ENCODE data around the gene ZNF580. TPM values are rescaled to one million over a fixed set of nuclear protein-coding genes. Genes with fewer than 3 reads are reported as not detected.

ZNF580 gene
- polyA plus RNA-seq, 3 donors from 2014 or later = 9.6 to 27.8 (median 13.8) TPM

DNA sequence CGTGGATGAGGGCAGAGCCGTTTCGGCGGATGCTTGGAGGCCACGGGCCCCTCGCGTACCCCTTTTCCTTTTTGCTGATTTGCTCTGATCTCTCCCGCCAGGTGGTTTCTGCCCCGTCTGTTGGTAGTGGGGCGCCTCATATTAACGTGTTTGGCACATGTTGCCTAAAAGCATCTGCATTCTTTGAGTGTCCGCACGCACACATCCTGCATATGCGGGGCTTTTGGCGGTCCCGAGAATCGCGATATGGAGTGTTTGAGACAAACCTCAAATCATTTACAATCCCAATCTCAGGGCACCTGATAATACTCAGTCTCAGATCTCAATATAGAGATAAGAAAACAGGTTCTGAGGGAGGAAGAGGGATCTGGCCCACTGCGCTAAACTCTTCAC lies 14.8 kb downstream of the ZNF580 start:
- DNase-seq = no peak
- H3K9me3 Mint-ChIP-seq = no peaks in the 10 kb centered on the region
- peaks cover 40 to 45% of the 10 kb centered on the region in 2 donors for H3K4me1 Mint-ChIP-seq
- peak overlapping the region; percentile 95 to 99 (median 97) for H3K27ac Mint-ChIP-seq
- H3K27me3 Mint-ChIP-seq (ENCODE audit: low read depth in 3 of 3) = peaks cover 15 to 26% (median 24%) of the 10 kb centered on the region in 3 donors
- peak overlapping the region; percentile 92 to 99 (median 94) for H3K4me3 Mint-ChIP-seq
- peaks cover 0 to 5% (median 0%) of the 10 kb centered on the region in 3 donors for H3K36me3 Mint-ChIP-seq

DNA sequence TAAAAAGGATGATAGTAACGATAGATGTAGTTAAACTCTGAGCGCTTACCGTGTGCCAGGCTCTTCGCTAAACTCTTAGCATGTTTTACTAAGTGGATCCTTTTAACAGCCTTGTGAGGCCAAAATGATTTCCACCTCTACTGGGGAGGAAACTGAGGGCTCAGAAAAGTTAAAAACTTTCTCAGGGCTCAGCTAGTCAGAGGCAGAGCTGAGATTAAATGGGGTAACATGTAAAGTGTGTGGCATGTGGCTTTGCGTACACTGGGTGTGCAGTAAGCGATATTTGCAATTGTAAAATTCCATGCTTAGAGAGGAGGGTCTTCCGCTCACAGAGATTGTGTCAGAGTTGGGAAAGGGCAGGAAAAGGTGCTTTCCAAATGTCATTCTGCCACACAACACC lies 15.8 kb downstream of the ZNF580 start:
- Mint-ChIP-seq H3K4me3 (peak overlapping the region; percentile 92 to 99 (median 94)), H3K27me3 (ENCODE audit: low read depth in 3 of 3) (peaks cover 15 to 26% (median 24%) of the 10 kb centered on the region in 3 donors), H3K36me3 (peaks cover 0 to 5% (median 0%) of the 10 kb centered on the region in 3 donors), H3K4me1 (peaks cover 40 to 45% of the 10 kb centered on the region in 2 donors), H3K27ac (peak overlapping the region; percentile 95 to 99 (median 97)), H3K9me3 (no peaks in the 10 kb centered on the region)
- no peak for DNase-seq

DNA sequence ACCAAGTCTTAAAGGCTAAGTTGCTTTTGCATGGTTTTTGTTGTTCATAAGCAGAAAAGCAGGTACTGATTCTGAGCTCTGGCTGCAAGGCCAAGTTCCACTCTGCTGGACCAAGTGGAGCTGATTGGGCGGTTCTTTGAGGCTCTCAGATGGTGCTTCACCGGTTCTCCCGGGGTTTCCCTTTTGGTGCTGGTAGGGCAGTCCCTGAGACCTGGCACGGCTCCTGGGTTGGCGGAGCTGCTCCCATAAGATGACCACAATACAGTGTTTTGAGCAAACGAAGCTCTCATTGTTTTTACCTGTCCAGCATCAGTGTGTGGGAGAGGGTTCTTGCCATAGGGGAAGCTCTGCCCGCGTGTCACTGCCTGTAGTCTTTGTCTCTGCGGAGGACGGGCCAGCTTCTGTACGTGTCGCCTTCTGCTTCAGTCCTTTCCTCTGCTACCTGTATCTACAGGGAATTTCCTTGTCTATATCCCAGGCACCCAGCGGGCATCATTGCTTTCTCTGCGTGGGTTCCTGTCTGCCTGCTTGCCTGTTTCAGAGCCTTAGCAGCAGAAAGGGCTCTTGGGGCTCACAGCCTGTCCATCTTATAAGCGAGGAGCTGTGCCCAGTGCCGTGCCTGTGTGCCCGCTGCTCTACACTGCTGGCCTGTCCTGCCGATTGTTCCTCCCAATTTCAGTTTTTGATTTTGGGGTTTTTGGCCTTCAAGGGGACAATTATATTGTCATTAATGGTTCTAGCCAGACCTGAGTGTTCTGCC lies 16.4 kb downstream of the ZNF580 start:
- no peak for DNase-seq
- peak overlapping the region; percentile 46 to 97 (median 72) for H3K27ac Mint-ChIP-seq
- H3K9me3 Mint-ChIP-seq = no peaks in the 10 kb centered on the region
- H3K4me3 Mint-ChIP-seq = peak overlapping the region; percentile 72 to 98 (median 94)
- H3K36me3 Mint-ChIP-seq = peaks cover 0 to 10% (median 4%) of the 10 kb centered on the region in 3 donors
- peaks cover 15 to 29% (median 24%) of the 10 kb centered on the region in 3 donors for H3K27me3 Mint-ChIP-seq (ENCODE audit: low read depth in 3 of 3)
- peaks cover 47 to 49% of the 10 kb centered on the region in 2 donors for H3K4me1 Mint-ChIP-seq

DNA sequence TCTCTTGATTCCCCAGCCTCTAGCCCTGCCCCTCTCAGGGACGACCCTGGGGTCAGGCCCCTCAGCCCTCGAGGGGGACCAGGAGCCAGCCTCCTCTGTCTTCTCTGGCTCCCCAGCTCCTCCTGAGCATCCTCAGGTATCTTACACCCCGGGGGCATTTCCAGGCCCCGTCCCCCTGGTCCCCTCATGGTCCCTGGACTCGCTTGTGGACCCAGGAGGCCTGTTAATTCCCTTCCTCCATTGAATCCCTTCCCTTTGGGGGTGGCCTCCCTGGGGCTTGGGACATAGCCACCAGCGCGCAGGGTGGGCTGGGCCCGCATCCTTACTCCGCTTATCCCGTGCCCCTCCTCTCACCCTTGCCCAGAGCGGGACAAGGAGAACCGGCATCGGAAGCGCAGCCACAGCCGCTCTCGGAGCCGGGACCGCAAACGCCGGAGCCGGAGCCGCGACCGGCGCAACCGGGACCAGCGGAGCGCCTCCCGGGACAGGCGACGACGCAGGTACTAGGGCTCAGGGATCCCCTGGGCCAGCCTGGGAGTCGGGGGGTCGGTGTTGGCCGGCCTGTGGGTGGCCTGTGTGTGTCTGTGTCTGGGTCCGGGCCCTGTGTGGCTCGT lies 18.2 kb downstream of the ZNF580 start:
- Mint-ChIP-seq H3K27me3 (ENCODE audit: low read depth in 3 of 3) (peaks cover 11 to 23% (median 19%) of the 10 kb centered on the region in 3 donors), H3K4me3 (peak overlapping the region in 3 of 5 donors; percentile 18 to 94 (median 65))

DNA sequence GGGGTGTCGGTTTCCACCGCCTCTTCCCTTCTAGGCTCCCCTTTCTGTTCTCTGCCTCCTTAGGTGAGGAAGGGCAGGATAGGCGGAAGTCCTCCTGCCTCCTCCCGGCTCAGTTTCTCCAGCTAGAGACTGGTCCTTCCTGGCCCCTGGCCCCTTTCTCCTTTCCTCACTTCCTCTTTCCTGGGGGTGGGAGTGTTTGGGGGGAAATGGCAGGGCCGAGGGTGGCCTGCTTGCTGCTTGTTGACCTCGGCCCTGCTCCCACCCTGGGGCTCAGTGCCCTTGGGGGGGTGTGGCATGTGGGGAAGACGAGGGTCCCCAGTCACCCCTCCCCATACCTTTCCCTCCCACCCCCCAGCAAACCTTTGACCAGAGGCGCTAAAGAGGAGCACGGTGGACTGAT lies 19.0 kb downstream of the ZNF580 start:
- Mint-ChIP-seq H3K27me3 (ENCODE audit: low read depth in 3 of 3) (peaks cover 4 to 16% (median 15%) of the 10 kb centered on the region in 3 donors), H3K4me1 (peaks cover 52 to 67% of the 10 kb centered on the region in 2 donors)

More for the DNA sequence above, 18.2 kb downstream of the ZNF580 start:
- no peak for DNase-seq
- peak overlapping the region in 1 of 6 donors; percentile 79 for H3K27ac Mint-ChIP-seq
- H3K4me1 Mint-ChIP-seq = peaks cover 53 to 62% of the 10 kb centered on the region in 2 donors
- peaks cover 8 to 22% (median 13%) of the 10 kb centered on the region in 3 donors for H3K36me3 Mint-ChIP-seq
- no peaks in the 10 kb centered on the region for H3K9me3 Mint-ChIP-seq

DNA sequence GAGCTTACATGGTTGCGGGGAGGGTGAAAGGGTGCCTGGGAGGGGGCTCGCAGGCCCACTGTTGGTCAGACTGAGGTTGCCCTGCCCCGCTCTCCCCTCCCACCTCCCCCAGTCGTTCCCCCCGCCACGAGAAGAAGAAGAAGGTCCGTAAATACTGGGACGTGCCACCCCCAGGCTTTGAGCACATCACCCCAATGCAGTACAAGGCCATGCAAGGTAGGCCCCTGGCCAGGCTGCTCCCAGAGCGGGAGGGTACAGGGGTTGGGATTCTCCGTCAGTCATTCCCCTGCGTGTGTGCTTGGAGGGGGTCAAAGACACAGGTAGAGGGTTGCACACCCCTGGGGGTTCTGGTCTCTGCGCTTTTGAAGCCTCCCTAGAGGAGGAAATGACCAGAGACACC lies 19.6 kb downstream of the ZNF580 start:
- Mint-ChIP-seq H3K27ac (no peak overlapping the region), H3K27me3 (ENCODE audit: low read depth in 3 of 3) (peaks cover 5 to 12% (median 11%) of the 10 kb centered on the region in 3 donors), H3K9me3 (no peaks in the 10 kb centered on the region), H3K4me1 (peaks cover 51 to 67% of the 10 kb centered on the region in 2 donors), H3K36me3 (peaks cover 8 to 33% (median 13%) of the 10 kb centered on the region in 3 donors), H3K4me3 (no peak overlapping the region)
- no peak for DNase-seq

More for the DNA sequence above, 19.0 kb downstream of the ZNF580 start:
- Mint-ChIP-seq H3K4me3 (peak overlapping the region in 1 of 5 donors; percentile 65), H3K27ac (peak overlapping the region in 2 of 6 donors; percentile 28 to 55), H3K36me3 (peaks cover 8 to 31% (median 13%) of the 10 kb centered on the region in 3 donors), H3K9me3 (no peaks in the 10 kb centered on the region)
- no peak for DNase-seq

DNA sequence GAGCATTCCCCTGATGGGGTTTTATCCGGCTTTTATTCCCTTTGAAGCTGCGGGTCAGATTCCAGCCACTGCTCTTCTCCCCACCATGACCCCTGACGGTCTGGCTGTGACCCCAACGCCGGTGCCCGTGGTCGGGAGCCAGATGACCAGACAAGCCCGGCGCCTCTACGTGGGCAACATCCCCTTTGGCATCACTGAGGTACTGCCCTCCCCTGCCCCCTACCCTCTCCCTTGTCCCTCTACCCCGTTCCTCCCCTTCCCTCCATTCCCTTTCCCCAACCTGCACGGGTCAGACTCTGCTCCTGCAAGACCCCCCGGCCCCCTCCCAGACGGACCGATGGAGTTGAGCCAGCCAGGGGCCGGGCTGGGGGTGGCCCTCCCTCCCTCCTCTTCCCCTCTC lies 20.2 kb downstream of the ZNF580 start:
- Mint-ChIP-seq H3K27ac (no peak overlapping the region), H3K4me3 (no peak overlapping the region), H3K9me3 (no peaks in the 10 kb centered on the region), H3K27me3 (ENCODE audit: low read depth in 3 of 3) (peaks cover 2 to 8% (median 8%) of the 10 kb centered on the region in 3 donors), H3K36me3 (peaks cover 8 to 33% (median 13%) of the 10 kb centered on the region in 3 donors), H3K4me1 (peaks cover 45 to 61% of the 10 kb centered on the region in 2 donors)
- no peak for DNase-seq

DNA sequence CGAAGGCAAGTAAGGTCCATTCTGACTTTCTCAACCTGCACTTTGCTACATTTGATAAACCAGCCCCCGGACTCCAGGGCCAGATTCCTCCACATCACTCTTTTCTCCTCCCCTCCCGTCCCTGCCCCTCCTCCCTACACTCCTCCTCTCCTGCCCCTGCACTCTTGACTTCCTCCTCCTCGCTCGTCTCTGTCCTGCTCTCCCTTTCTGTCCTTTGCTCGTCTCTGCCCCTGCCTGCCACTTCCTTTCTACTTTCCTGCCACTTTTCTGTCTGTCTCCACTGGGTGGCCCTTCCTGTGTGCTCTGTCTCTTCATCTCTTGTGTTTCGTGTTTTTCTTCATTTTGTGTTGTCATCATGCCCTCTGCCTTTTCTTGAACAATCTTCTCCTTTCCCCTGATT lies 21.0 kb downstream of the ZNF580 start:
- Mint-ChIP-seq H3K9me3 (no peaks in the 10 kb centered on the region), H3K4me1 (peaks cover 38 to 53% of the 10 kb centered on the region in 2 donors), H3K4me3 (no peak overlapping the region), H3K36me3 (peaks cover 8 to 33% (median 13%) of the 10 kb centered on the region in 3 donors), H3K27ac (peak overlapping the region in 2 of 6 donors; percentile 41 to 76), H3K27me3 (ENCODE audit: low read depth in 3 of 3) (peaks cover 2 to 8% (median 3%) of the 10 kb centered on the region in 3 donors)
- no peak for DNase-seq

DNA sequence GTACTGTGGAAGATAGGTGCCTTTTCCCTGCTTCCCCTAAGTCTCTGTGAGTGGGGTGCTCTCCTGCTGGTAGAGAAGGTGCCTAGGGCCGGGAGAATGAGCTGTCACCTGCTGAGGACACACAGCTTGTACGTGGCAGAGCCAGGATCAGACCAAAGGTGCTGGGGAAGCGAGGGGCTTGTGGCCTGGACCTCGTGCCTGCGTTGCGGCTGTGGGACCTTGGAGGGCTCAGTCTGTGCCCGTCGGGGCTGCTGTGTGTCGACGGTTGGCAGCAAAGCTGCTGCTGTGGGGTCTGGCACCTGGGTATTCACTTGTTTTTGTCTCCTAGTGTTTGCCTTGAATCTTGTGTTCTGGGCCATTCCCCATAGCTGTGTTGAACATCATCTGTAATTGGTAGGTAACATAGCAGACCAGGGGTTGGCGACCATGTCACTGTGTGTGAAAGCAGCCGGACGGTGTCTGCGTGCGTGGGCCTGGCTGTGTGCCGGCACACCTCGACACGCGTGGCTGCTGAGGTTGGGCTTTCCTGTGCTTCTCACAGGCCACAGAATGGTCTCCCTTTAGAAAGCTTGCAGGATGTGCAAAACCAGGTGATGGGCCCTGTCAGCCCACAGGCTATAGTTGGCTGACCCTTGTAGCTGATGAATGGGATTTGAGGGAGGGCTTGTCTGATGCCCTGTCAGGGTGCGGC lies 23.2 kb downstream of the ZNF580 start:
- no peak for DNase-seq
- Mint-ChIP-seq H3K27me3 (ENCODE audit: low read depth in 3 of 3) (peaks cover 3 to 6% (median 5%) of the 10 kb centered on the region in 3 donors), H3K27ac (peak overlapping the region in 2 of 6 donors; percentile 17 to 55), H3K9me3 (no peaks in the 10 kb centered on the region), H3K4me3 (no peak overlapping the region), H3K4me1 (peaks cover 21 to 35% of the 10 kb centered on the region in 2 donors), H3K36me3 (peaks cover 8 to 33% (median 13%) of the 10 kb centered on the region in 3 donors)

DNA sequence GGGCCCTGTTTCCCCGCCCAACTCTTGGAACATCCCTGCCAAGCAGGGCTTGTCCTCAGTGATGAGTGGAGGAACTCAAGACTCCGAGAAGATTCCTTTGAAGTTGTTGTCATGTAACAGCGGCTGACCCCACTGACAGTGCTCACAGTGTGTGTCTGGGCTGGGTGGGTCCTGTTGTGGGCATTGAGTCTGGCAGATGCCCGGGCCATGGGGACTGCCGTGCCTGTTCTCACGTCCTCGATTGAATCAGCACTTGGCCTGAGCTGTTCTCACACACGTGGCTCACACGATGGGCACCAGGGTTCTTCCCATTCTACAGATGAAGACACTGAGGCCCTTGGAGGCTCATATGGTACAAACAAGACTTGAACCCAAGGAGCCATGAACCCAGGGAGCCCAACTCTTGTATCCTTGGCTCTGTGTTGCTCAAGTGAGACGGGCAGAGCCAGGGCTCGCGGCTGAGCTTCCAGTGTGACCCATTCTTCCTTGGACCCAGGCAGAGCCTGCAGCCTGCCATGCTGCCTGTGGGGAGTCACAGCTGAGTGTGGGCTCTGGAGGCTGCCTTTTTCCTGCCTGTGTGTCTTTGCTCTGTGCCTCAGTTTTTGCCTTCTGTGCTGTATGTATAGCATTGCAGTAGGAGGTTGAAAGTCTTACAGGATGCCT lies 25.7 kb downstream of the ZNF580 start:
- Mint-ChIP-seq H3K27me3 (ENCODE audit: low read depth in 3 of 3) (peaks cover 3 to 9% (median 8%) of the 10 kb centered on the region in 3 donors), H3K27ac (no peak overlapping the region), H3K9me3 (peaks cover 0 to 1% (median 0%) of the 10 kb centered on the region in 6 donors), H3K36me3 (peaks cover 8 to 30% (median 13%) of the 10 kb centered on the region in 3 donors), H3K4me1 (peaks cover 21 to 38% of the 10 kb centered on the region in 2 donors), H3K4me3 (peak overlapping the region in 1 of 5 donors; percentile 8)
- DNase-seq = no peak

DNA sequence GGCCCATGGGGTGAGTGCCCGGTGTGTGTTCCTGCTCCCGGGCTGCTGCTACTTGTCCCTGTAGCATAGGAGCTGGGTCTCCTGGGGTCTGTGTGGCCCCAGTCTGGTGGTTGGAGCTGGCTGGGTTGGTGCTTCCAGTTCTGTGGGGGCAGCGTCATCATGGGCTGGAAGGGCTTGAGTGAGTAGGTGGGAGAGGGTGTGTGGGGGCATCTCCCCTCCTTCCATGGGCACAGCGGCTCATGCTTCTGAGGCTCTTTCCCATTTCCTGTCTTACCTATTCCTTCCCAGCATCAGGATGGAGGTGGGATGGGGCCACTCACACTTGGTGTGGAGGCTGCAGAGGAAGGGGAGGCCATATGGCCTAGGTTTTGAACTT lies 26.2 kb downstream of the ZNF580 start:
- Mint-ChIP-seq H3K36me3 (peaks cover 8 to 27% (median 11%) of the 10 kb centered on the region in 3 donors), H3K27me3 (ENCODE audit: low read depth in 3 of 3) (peaks cover 0 to 10% (median 8%) of the 10 kb centered on the region in 3 donors), H3K27ac (no peak overlapping the region), H3K9me3 (peaks cover 0 to 1% (median 0%) of the 10 kb centered on the region in 6 donors), H3K4me1 (peaks cover 20 to 36% of the 10 kb centered on the region in 2 donors), H3K4me3 (no peak overlapping the region)
- no peak for DNase-seq

DNA sequence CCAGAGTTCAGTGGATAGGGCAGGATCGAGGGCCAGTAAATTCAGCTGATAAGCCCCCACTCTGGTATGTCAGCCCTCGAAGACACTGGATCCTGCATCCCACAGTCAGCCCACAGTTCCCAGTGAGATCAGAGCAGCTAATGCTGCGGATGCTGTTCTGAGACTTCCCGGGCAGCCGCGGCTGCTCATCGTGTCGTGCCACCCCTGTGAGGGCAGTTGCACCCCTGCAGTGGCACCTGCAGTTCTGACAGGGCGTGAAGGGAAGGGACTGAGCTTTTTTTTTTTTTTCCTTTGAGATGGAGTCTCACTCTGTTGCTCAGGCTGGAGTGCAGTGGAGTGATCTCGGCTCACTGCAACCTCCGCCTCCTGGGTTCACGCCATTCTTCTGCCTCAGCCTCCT lies 26.7 kb downstream of the ZNF580 start:
- Mint-ChIP-seq H3K36me3 (peaks cover 8 to 29% (median 9%) of the 10 kb centered on the region in 3 donors), H3K4me1 (peaks cover 19 to 38% of the 10 kb centered on the region in 2 donors), H3K27ac (no peak overlapping the region), H3K9me3 (peaks cover 0 to 1% (median 0%) of the 10 kb centered on the region in 6 donors), H3K4me3 (no peak overlapping the region), H3K27me3 (ENCODE audit: low read depth in 3 of 3) (peaks cover 0 to 11% (median 10%) of the 10 kb centered on the region in 3 donors)
- DNase-seq = no peak

DNA sequence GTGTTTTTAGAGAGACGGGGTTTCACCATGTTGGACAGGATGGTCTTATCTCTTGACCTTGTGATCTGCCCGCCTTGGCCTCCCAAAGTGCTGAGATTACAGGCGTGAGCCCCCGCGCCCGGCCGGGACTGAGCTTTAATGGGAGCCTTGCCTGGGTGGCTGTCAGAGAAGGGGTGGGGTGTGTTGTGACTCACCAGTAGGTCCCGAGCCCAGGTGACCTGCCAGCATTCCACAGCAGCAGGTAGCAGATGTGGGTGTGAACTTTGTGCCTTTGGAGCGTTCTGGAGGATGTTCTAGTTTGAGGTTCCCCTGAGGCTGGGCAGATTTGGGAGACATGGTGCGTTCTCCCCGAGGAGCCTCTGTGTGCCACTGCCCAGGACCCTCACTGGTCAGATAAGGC lies 27.2 kb downstream of the ZNF580 start:
- Mint-ChIP-seq H3K27me3 (ENCODE audit: low read depth in 3 of 3) (peaks cover 0 to 11% (median 10%) of the 10 kb centered on the region in 3 donors), H3K9me3 (peaks cover 0 to 1% (median 0%) of the 10 kb centered on the region in 6 donors), H3K4me1 (peaks cover 15 to 33% of the 10 kb centered on the region in 2 donors), H3K4me3 (no peak overlapping the region), H3K36me3 (peaks cover 4 to 25% (median 5%) of the 10 kb centered on the region in 3 donors), H3K27ac (peak overlapping the region in 1 of 6 donors; percentile 34)
- DNase-seq = no peak
